ENCODE results near the gene IGF2.

The IGF2 gene

DNA sequence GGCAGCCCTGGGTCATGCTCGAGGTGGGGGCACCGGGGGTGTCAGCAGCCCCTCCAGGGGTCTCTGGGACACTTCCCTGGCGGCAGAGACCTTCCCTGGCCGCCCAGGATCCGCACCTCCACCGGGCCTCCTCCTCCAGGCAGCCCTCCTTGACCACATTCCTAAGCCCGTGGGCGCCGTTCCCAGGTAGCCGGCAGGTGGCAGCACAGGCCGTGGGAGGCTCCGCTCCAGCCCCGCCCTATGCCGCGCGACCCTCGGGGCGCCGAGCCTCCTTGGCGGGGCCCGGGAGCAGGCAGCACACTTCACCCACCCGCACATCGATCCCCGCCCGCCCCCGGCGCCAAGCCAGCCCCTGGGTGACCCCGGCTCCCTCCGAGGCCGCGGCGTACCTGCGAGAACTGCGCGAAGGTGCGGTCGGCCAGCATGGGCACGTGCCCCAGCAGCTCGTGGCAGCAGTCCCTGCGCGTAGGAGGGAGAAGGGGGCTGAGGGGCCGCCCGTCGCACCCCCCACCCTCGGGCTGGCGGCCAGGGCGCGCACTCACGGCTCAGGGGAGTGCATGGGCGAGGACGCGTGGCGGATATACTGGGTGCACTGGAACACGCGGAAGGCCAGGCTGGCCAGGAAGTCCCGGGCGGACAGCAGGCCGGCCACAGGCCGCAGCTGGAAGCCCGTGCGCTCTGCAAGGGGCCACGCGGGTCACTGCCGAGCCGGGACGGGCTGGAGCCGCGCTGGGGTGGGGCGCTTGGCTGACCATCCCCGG lies 27.1 kb upstream of the IGF2 start:
- TF ChIP-seq POLR2AphosphoS5 (IDR thresholded peaks at IDR 0.05; ENCODE audit: low read depth, low read length) = no peak
- no peak for TF ChIP-seq FOXP2 (optimal IDR thresholded peaks at IDR 0.05; ENCODE audit: borderline replicate concordance, extremely low read depth, extremely low read length, insufficient read depth)
- no peak for TF ChIP-seq REST (IDR thresholded peaks at IDR 0.05; ENCODE audit: insufficient read depth in 1 of 2, low read depth in 2 of 2, low read length in 2 of 2)
- no peak for TF ChIP-seq SIN3A (IDR thresholded peaks at IDR 0.05; ENCODE audit: borderline replicate concordance, insufficient read depth, low read length)
- no peak for TF ChIP-seq TAF1 (IDR thresholded peaks at IDR 0.05; ENCODE audit: borderline replicate concordance, insufficient read depth, low read length)

DNA sequence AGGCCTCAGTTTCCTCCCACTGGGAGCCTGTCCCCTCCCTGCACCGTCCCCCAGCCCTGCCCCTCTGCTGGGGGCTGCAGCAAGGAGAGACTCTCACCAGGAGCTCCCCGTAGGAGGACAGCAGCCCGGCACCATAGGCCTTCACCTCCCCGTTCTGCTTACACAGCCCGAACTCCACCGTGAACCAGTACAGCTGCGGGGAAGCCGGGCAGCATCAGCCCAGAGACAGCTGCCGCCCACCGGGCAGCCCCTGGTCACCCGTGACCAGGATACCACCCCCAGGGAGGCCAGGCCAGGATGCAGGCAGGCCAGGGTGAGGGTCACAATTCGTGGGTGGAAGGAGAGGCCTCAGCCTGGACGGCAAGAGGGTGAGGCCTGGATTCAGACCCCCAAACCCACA lies 26.4 kb upstream of the IGF2 start:
- TF ChIP-seq REST (IDR thresholded peaks at IDR 0.05; ENCODE audit: insufficient read depth in 1 of 2, low read depth in 2 of 2, low read length in 2 of 2) (no peak), TAF1 (IDR thresholded peaks at IDR 0.05; ENCODE audit: borderline replicate concordance, insufficient read depth, low read length) (no peak), SIN3A (IDR thresholded peaks at IDR 0.05; ENCODE audit: borderline replicate concordance, insufficient read depth, low read length) (no peak), FOXP2 (optimal IDR thresholded peaks at IDR 0.05; ENCODE audit: borderline replicate concordance, extremely low read depth, extremely low read length, insufficient read depth) (no peak), POLR2AphosphoS5 (IDR thresholded peaks at IDR 0.05; ENCODE audit: low read depth, low read length) (no peak)

DNA sequence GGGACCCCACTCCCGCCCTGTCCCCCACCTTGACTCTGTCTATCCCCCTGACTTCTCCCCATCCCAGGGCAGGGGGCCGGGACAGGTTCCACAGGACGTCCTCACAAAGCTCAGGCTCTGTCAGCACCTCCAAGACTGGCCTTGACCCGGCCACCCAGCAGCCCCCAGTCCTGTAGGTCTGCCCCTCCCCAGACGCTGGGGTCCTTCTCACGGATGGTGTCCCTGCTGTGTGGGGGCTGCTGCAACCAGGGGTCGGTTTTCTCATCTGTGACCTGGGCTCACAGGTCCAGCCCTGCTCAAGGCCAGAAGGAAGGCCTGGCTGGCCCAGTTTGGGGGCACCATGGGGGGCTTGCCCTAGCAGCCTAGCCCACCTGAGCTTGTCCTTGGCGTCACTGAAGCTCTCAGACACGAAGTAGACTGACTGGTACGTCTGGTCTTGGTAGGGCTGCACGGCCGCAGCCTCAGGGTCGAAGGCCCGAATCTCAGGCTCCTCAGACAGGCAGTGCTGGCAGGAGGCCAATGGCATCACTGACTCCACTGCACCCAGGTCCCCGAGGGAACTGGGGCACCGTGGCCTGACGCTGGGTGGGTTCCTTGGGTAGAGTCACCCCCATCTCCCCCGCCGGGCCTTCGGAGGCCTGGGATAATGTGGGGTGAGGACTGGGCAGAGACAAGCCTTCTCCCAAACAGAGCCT lies 25.8 kb upstream of the IGF2 start:
- TF ChIP-seq POLR2AphosphoS5 (IDR thresholded peaks at IDR 0.05; ENCODE audit: low read depth, low read length) (no peak), TAF1 (IDR thresholded peaks at IDR 0.05; ENCODE audit: borderline replicate concordance, insufficient read depth, low read length) (no peak), FOXP2 (optimal IDR thresholded peaks at IDR 0.05; ENCODE audit: borderline replicate concordance, extremely low read depth, extremely low read length, insufficient read depth) (no peak), REST (IDR thresholded peaks at IDR 0.05; ENCODE audit: insufficient read depth in 1 of 2, low read depth in 2 of 2, low read length in 2 of 2) (no peak), SIN3A (IDR thresholded peaks at IDR 0.05; ENCODE audit: borderline replicate concordance, insufficient read depth, low read length) (no peak)

DNA sequence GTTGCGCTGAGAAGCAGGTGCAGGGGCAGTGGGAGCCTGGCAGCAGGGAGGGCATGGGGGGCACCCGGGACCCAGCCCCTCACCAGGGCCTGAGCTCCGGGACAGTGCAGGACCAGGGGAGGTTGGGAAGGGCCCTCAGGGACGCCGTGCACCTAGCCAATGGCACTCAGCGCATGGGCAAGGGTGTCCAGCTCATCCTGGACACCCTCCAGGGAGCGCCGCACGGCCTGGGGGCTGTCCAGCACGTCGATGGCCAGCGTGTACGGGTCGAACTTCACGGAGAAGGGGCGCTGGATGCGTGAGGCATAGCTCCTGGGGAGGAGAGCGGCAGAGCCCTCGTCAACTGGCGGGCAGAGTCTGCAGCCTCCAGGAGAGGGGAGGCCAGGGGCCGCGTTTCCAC lies 24.9 kb upstream of the IGF2 start:
- TF ChIP-seq REST (IDR thresholded peaks at IDR 0.05; ENCODE audit: insufficient read depth in 1 of 2, low read depth in 2 of 2, low read length in 2 of 2) (no peak), POLR2AphosphoS5 (IDR thresholded peaks at IDR 0.05; ENCODE audit: low read depth, low read length) (no peak), SIN3A (IDR thresholded peaks at IDR 0.05; ENCODE audit: borderline replicate concordance, insufficient read depth, low read length) (no peak), TAF1 (IDR thresholded peaks at IDR 0.05; ENCODE audit: borderline replicate concordance, insufficient read depth, low read length) (no peak), FOXP2 (optimal IDR thresholded peaks at IDR 0.05; ENCODE audit: borderline replicate concordance, extremely low read depth, extremely low read length, insufficient read depth) (no peak)
